CD14-positive monocyte (primary cell): ENCODE results near the gene ZNF385B. TPM values are rescaled to one million over a fixed set of nuclear protein-coding genes. Genes with fewer than 3 reads are reported as not detected.

Source experiments
- DNase-seq, 3 donors: peaks; one replicate each; pipeline ENCODE4 v3.0.0-alpha.2; 2011 to 2022
- H2AFZ ChIP-seq: 2 replicates; pipeline ENCODE4 v1.6.0; 2012; ENCODE audit warnings: mild to moderate bottlenecking, low read depth, low read length, inconsistent platforms; ENCODE audit not compliant: insufficient read depth, poor library complexity, severe bottlenecking
- H3K27ac ChIP-seq, 2 donors: 1 replicate in 1 of 2; 2 replicates in 1 of 2; pipeline ENCODE4 v1.5.1; 2012 to 2013; ENCODE audit warnings: low read length in 2 of 2, control low read depth in 1 of 2, inconsistent platforms in 1 of 2, low read depth in 1 of 2, mild to moderate bottlenecking in 1 of 2
- H3K27me3 ChIP-seq, 2 donors: one replicate each; pipeline versions ENCODE4 v1.6.0 to v1.6.1; 2011 to 2013; ENCODE audit warnings: low read length in 2 of 2; ENCODE audit not compliant: control insufficient read depth in 2 of 2, insufficient read depth in 2 of 2
- H3K36me3 ChIP-seq, 2 donors: replicated peaks in 1 of 2; 1 replicate in 1 of 2; 2 replicates in 1 of 2; pipeline versions ENCODE4 v1.5.1 to v1.6.1; 2012 to 2013; ENCODE audit warnings: low read length in 2 of 2, control low read depth in 1 of 2, inconsistent platforms in 1 of 2, mild to moderate bottlenecking in 1 of 2; ENCODE audit not compliant: insufficient read depth in 2 of 2, control insufficient read depth in 1 of 2
- H3K4me1 ChIP-seq, 2 donors: 1 replicate in 1 of 2; 2 replicates in 1 of 2; pipeline versions ENCODE4 v1.5.1 to v1.6.1; 2012 to 2013; ENCODE audit warnings: low read length in 2 of 2, control low read depth in 1 of 2, inconsistent platforms in 1 of 2, mild to moderate bottlenecking in 1 of 2, moderate library complexity in 1 of 2; ENCODE audit not compliant: insufficient read depth in 2 of 2, control insufficient read depth in 1 of 2
- H3K4me2 ChIP-seq: replicated peaks from 2 replicates; pipeline ENCODE3; 2012; ENCODE audit warnings: low read length, moderate library complexity, mild to moderate bottlenecking; ENCODE audit not compliant: poor library complexity, severe bottlenecking; ENCODE audit errors: extremely low read depth
- H3K4me3 ChIP-seq, 3 experiments: fragments of 200-600 bp in 1 of 3; sonication (generic) in 1 of 3; replicated peaks in 1 of 3; 1 replicate in 2 of 3; 2 replicates in 1 of 3; pipeline ENCODE4 v1.5.1; 2011 to 2013; ENCODE audit warnings: low read length in 3 of 3, mild to moderate bottlenecking in 3 of 3, control low read depth in 2 of 3, low read depth in 2 of 3, inconsistent platforms in 1 of 3, moderate library complexity in 1 of 3
- H3K79me2 ChIP-seq: 2 replicates; pipeline ENCODE4 v1.6.0; 2012; ENCODE audit warnings: mild to moderate bottlenecking, control low read depth, inconsistent platforms, low read length, moderate library complexity; ENCODE audit not compliant: insufficient read depth
- H3K9ac ChIP-seq: 2 replicates; pipeline ENCODE4 v1.6.0; 2017; ENCODE audit warnings: low read length, mild to moderate bottlenecking; ENCODE audit not compliant: insufficient read depth, poor library complexity, severe bottlenecking
- H3K9me3 ChIP-seq, 2 donors: replicated peaks in 1 of 2; 1 replicate in 1 of 2; 2 replicates in 1 of 2; pipeline versions ENCODE4 v1.5.1 to v1.6.1; 2012 to 2013; ENCODE audit warnings: low read length in 2 of 2, control low read depth in 1 of 2; ENCODE audit not compliant: control insufficient read depth in 1 of 2, insufficient read depth in 1 of 2
- H4K20me1 ChIP-seq: 2 replicates; pipeline ENCODE4 v1.6.0; 2012; ENCODE audit warnings: mild to moderate bottlenecking, low read length, control low read depth, moderate library complexity; ENCODE audit not compliant: insufficient read depth
- H3K27ac Mint-ChIP-seq, 7 donors: one replicate each; pipeline ENCODE4 v1.8.0; 2020; ENCODE audit warnings: mild to moderate bottlenecking in 7 of 7, mixed read lengths in 7 of 7, moderate library complexity in 6 of 7, inconsistent platforms in 2 of 7
- H3K27me3 Mint-ChIP-seq, 3 donors: one replicate each; pipeline ENCODE4 v1.8.0; 2021 to 2022; ENCODE audit warnings: low read depth in 3 of 3, mild to moderate bottlenecking in 3 of 3, mixed read lengths in 3 of 3, moderate library complexity in 3 of 3, inconsistent platforms in 1 of 3
- H3K36me3 Mint-ChIP-seq, 2 donors: one replicate each; pipeline ENCODE4 v1.8.0; 2020; ENCODE audit warnings: mixed read lengths in 2 of 2, inconsistent platforms in 1 of 2, mild to moderate bottlenecking in 1 of 2
- H3K4me1 Mint-ChIP-seq: one replicate; pipeline ENCODE4 v1.8.0; 2020; ENCODE audit warnings: mild to moderate bottlenecking, mixed read lengths
- H3K4me3 Mint-ChIP-seq, 2 donors: one replicate each; pipeline ENCODE4 v1.8.0; 2020; ENCODE audit warnings: mild to moderate bottlenecking in 2 of 2, mixed read lengths in 2 of 2, moderate library complexity in 1 of 2
- H3K9me3 Mint-ChIP-seq, 7 donors: one replicate each; pipeline ENCODE4 v1.8.0; 2020 to 2022; ENCODE audit warnings: mixed read lengths in 7 of 7, mild to moderate bottlenecking in 6 of 7, moderate library complexity in 6 of 7, inconsistent platforms in 2 of 7
- WGBS: methylation state at CpG from one replicate; pipeline ENCODE4 v1.1.5; 2013; ENCODE audit warnings: missing lambda C conversion rate; ENCODE audit not compliant: insufficient coverage; 5-methylcytosine and 5-hydroxymethylcytosine counted together
- intact Hi-C, 2 donors: fragments of 100-400 bp; cut with micrococcal nuclease; formaldehyde crosslinking; loops; one replicate each; pipeline versions ENCODE4 v1.15.0 to v1.15.1; 2023
- polyA plus RNA-seq, 3 donors: library from polyadenylated mRNA; depleted of rRNA in 1 of 3; unstranded in 2 of 3; stranded (reverse) in 1 of 3; fragments of 300-500 nt in 2 of 3; fragments of >200 nt in 1 of 3; fragmentation: Illumina TruSeq in 2 of 3; gene quantifications; 1 replicate in 2 of 3; 2 replicates in 1 of 3; pipeline ENCODE4 v1.2.3, GENCODE V29; 2012 to 2021
- TF ChIP-seq, protein P1 (sequence below): fragments of 200-600 bp; IDR thresholded peaks from one replicate; pipeline ENCODE4 v1.8.0; 2022; ENCODE audit warnings: antibody characterized with exemption, mild to moderate bottlenecking

The ZNF385B gene
- polyA plus RNA-seq, 3 donors, result not detected

DNA sequence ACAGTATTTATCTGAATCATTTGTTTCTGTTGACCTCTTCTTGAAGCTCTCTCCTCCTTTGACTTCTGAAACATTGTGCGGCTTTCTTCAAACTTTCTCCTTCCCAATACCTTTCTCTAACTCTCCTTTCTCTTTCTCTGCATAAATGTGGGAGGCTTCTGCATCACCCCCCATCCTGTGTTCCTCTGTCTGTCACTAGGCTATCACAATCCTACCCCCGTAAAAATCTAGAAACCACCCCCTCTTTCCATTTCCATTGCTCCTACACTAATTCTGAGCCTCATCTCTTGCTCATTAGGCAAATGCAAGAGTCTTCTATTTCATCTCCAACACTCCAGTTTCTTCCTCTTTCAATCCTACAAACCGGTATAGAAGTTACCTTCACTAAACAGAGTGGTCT lies 32.2 kb upstream of the ZNF385B start:
- Histone ChIP-seq H3K27ac (no peak overlapping the region), H3K79me2 (no peaks in the 10 kb centered on the region), H3K4me2 (no peak overlapping the region), H3K9ac (no peak overlapping the region), H3K27me3 (no peaks in the 10 kb centered on the region), H4K20me1 (no peaks in the 10 kb centered on the region), H3K9me3 (peaks cover 0 to under 1% of the 10 kb centered on the region in 2 donors), H3K4me1 (no peaks in the 10 kb centered on the region), H2AFZ (no peak overlapping the region), H3K36me3 (no peaks in the 10 kb centered on the region), H3K4me3 (no peak overlapping the region)
- peaks cover 3 to 14% (median 5%) of the 10 kb centered on the region in 7 donors for H3K9me3 Mint-ChIP-seq
- no peak overlapping the region for H3K4me3 Mint-ChIP-seq
- H3K4me1 Mint-ChIP-seq, result no peaks in the 10 kb centered on the region
- no peaks in the 10 kb centered on the region for H3K36me3 Mint-ChIP-seq
- WGBS, result 100% methylated on average over 1 of the region's 3 CpGs
- intact Hi-C loops, result no loop called here
- TF ChIP-seq, protein P1, sequence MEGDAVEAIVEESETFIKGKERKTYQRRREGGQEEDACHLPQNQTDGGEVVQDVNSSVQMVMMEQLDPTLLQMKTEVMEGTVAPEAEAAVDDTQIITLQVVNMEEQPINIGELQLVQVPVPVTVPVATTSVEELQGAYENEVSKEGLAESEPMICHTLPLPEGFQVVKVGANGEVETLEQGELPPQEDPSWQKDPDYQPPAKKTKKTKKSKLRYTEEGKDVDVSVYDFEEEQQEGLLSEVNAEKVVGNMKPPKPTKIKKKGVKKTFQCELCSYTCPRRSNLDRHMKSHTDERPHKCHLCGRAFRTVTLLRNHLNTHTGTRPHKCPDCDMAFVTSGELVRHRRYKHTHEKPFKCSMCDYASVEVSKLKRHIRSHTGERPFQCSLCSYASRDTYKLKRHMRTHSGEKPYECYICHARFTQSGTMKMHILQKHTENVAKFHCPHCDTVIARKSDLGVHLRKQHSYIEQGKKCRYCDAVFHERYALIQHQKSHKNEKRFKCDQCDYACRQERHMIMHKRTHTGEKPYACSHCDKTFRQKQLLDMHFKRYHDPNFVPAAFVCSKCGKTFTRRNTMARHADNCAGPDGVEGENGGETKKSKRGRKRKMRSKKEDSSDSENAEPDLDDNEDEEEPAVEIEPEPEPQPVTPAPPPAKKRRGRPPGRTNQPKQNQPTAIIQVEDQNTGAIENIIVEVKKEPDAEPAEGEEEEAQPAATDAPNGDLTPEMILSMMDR, result no peak
- H3K27ac Mint-ChIP-seq, result no peak overlapping the region
- peaks cover 0 to 4% (median 0%) of the 10 kb centered on the region in 3 donors for H3K27me3 Mint-ChIP-seq
- DNase-seq, result no peak

DNA sequence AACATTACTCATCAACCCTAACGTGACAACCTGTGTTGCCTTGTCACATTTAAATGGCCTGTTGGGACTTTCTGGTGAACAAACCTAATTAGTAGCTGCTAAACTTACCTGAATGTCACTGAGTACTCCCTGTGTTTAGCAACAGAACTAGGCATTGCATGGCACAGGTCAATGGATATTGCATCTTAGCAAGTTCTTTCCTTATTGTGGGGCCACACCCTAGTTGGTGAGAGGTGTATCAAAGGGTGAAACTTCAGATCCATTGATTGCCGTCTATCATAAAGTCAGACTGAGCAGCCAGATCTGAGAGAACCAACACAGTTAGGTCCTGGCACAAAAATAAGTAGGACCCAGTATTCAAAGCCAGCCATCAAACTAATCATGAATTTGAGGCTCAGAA lies 29.8 kb upstream of the ZNF385B start:
- no peaks in the 10 kb centered on the region for H4K20me1 ChIP-seq
- no peak overlapping the region for H3K4me3 ChIP-seq
- no peak overlapping the region for H2AFZ ChIP-seq
- H3K9ac ChIP-seq, result no peak overlapping the region
- H3K36me3 ChIP-seq, result no peaks in the 10 kb centered on the region
- TF ChIP-seq, protein P1, result no peak
- Mint-ChIP-seq H3K4me3 (no peak overlapping the region), H3K4me1 (no peaks in the 10 kb centered on the region), H3K27ac (peak overlapping the region in 1 of 7 donors; percentile 49), H3K36me3 (no peaks in the 10 kb centered on the region), H3K27me3 (peaks cover 0 to 4% (median 0%) of the 10 kb centered on the region in 3 donors), H3K9me3 (peaks cover 3 to 11% (median 8%) of the 10 kb centered on the region in 7 donors)
- H3K27ac ChIP-seq, result no peak overlapping the region
- H3K4me2 ChIP-seq, result no peak overlapping the region
- H3K4me1 ChIP-seq, result no peaks in the 10 kb centered on the region
- 67% methylated on average over 1 of the region's 2 CpGs for WGBS
- intact Hi-C loops, result no loop called here
- peaks cover 0 to 2% of the 10 kb centered on the region in 2 donors for H3K9me3 ChIP-seq
- H3K79me2 ChIP-seq, result no peaks in the 10 kb centered on the region
- no peak for DNase-seq
- no peaks in the 10 kb centered on the region for H3K27me3 ChIP-seq
